Midbrain (tissue), 1 donor: ENCODE measurements around the gene WNT3A.
"Not testable (repeated sequence)": the region's sequence is repeated elsewhere in the genome, so short reads cannot be mapped to it uniquely, and the experiment has no call there.

Experiments
- DNase-seq: peaks from one replicate; lab custom pipeline; 2025; lab: John Stamatoyannopoulos, UW

The WNT3A gene, protein sequence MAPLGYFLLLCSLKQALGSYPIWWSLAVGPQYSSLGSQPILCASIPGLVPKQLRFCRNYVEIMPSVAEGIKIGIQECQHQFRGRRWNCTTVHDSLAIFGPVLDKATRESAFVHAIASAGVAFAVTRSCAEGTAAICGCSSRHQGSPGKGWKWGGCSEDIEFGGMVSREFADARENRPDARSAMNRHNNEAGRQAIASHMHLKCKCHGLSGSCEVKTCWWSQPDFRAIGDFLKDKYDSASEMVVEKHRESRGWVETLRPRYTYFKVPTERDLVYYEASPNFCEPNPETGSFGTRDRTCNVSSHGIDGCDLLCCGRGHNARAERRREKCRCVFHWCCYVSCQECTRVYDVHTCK

DNA sequence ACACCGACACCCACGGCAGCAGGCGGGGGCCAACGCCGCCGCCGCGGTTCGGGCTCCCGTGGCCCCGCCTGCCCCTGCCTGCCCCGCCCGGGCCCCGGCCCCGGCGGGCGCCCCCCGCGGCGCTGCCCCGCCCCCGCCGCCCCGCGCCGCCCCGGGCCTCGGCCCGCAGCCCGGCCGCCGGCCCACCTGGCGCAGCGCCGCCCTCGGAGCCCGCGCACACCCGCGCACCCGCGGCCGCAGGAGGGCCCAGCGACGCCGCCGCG, at the start of gene WNT3A:
Gene WNT3A (plus strand): TSS at position 213 of the 263 bp plus-strand sequence. CDS start 131 bp downstream, outside the sequence.
- DNase-seq = no peak

- DNase-seq = no peak
Measured at GRCh38 chr1:227958617-227959324, 48.0 kb upstream of the WNT3A start.

DNA sequence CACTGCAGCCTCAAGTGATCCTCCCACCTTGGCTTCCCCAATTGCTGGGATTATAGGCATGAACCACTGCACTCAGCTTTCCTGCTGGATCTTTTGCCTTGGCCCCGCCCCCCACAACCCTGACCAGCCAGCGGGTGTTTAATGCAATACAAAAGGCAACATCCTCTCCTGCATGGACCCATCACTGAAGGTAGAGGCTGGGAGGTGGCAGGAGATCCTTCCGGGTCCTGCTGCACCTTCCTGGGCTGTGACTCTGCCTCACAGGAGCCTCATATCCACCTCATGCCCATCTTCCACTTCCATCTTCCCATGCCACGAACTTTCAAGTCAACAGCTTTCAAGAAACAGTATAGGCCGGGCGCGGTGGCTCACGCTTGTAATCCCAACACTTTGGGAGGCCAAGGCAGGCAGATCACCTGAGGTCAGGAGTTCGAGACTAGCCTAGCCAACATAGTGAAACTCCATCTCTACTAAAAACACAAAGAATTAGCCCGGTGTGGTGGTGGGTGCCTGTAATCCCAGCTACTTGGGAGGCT, 47.4 kb upstream of the WNT3A start:
- no peak for DNase-seq

GRCh38 chr1:227961651-227962466, 44.9 kb upstream of the WNT3A start:
- no peak for DNase-seq

DNA sequence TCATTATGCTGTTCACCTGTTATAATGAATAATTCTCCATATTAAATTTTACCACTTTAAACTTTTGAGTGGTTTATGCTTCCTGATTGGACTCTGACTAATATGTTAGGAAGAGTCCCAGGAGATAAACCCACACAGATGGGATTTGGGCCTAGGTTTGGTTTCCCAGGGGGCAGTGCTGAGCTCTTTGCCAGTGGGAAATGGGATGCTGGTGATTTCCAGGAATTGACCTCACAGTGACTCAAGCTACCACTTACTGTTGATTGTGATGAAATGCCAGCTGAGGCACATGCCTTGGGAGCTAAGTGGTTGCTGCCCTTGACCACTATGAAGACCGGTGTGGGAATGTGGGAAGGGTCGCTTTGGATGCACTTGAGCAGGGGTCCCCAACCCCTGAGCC, 40.1 kb upstream of the WNT3A start:
- DNase-seq = not testable (repeated sequence)

- not testable (repeated sequence) for DNase-seq
Measured at GRCh38 chr1:227967815-227968214, 39.0 kb upstream of the WNT3A start.

GRCh38 chr1:227970076-227970995, 36.5 kb upstream of the WNT3A start:
- not testable (repeated sequence) for DNase-seq

- DNase-seq = not testable (repeated sequence)
Measured at GRCh38 chr1:227971216-227971615, 35.6 kb upstream of the WNT3A start.

DNA sequence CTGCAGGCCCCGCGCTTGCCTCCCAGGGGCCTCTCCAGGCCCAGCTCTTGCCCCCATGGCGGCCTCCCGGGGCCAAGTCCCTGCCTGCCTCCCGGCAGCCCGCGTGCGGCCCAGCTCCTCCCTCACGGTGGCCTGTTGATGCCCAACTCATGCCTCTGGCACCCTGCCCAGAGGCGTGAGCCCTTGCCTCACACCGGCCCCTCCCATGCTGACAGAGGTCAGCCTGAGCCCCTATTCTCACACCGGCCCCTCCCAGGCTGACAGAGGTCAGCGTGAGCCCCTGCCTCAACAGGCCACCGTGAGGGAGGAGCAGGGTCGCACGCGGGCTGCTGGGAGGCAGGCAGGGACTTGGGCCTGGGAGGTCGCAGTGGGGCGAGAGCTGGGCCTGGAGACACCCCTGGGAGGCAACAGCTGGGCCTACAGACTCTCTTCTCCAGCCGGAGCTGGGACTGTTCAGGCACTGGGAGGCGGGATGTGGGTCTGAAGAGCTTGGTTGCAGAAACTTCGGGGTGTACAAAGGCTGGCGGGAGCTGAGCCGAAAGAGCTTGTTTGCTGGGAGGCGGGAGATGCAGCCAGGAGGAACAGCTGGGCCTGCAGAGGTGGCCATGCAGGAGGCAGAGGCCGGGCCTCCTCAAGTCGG, 35.0 kb upstream of the WNT3A start:
- DNase-seq = not testable (repeated sequence)

DNA sequence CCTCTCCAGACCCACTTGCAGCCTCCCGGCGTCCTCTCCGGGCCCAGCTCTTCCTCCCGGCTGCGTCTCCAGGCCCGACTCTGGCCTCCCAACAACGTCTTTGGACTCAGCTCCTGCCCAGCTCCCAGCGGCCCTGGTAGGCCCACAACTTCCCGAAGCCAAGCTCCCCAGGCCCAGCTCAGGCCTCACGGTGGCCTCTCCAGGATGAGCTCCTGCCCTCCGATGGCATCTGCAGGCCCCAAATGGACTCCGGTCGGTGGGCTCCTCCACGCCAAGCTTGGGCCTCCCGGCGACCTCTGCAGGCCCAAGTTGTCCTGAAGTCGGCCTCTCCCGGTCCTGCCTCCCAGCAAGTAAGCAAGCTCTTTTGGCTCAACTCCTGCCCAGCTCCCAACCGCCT, 34.5 kb upstream of the WNT3A start:
- DNase-seq = not testable (repeated sequence)

DNA sequence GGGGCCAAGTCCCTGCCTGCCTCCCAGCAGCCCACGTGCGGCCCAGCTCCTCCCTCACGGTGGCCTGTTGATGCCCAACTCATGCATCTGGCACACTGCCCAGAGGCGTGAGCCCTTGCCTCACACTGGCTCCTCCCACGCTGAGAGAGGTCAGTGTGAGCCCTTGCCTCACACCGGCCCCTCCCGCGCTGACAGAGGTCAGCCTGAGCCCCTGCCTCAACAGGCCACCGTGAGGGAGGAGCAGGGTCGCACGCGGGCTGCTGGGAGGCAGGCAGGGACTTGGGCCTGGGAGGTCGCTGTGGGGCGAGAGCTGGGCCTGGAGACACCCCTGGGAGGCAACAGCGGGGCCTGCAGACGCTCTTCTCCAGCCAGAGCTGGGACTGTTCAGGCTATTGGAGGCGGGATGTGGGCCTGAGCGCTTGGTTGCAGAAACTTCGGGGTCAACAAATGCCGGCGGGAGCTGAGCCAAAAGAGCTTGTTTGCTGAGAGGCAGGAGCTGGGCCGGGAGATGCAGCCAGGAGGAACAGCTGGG, 33.9 kb upstream of the WNT3A start:
- not testable (repeated sequence) for DNase-seq

DNA sequence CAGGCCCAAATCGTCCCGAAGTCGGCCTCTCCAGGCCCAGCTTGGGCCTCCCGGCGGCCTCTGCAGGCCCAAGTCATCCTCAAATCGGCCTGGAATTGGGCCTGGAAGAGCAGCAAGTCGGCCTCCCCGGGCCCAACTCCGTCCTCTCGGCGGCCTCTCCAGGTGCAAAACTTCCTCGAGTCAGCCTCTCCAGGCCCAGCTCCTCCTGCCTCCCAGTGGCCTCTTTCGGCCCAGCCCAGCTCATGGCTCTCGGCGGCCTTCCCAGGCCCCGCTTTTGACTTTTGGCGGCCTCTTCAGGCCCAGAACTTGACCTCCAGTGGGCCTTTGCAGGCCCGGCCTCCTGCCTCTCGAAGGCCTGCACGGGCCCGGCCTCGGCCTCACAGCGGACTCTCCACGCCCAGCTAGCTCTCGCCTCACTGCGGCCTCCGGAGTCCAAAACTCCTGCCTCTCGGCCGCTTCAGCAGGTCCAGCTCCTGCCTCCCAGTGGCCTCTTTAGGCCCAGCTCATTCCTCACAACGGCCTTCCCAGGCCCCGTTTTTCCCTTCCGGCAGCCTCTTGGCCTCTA, 33.0 kb upstream of the WNT3A start:
- not testable (repeated sequence) for DNase-seq

DNA sequence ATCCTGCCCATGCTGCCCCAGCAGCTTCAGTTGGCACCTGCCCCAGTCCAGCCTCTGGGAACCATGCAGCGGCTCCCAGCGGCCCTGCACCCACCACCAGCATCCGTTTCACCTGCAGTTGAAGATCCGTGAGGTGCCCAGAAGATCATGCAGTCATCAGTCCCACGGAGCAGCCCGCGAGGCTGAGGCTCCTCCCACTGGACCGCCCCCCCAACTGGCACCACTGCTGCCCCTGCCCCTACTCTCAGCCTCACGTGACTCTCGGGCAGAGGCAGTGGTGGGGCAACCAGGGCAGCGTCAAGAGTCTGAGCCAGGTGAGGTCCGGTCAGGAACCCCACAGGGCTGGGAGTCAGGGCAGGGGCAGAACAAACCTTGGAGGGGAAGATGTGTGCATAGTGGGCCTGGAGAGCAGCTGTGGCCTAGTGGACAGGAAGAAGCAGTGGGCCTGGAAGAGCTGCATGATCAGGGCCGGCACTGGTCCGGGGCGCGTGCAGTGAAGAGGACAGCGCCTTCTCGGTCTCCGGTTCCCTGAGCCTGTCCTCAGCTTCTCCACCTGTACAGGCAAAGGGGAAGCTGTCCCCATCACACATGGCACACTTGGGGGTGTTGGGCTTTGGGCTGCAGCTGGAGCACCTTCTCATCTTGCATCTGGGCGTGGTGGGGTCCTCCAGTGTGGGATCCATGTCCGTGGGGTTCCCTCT, 31.1 kb upstream of the WNT3A start:
- DNase-seq = not testable (repeated sequence)

GRCh38 chr1:227987181-227987580, 19.6 kb upstream of the WNT3A start:
- no peak for DNase-seq

GRCh38 chr1:227994632-227995300, 12.0 kb upstream of the WNT3A start:
- no peak for DNase-seq

- DNase-seq = no peak
Measured at GRCh38 chr1:227996187-227996950, 10.4 kb upstream of the WNT3A start.

DNA sequence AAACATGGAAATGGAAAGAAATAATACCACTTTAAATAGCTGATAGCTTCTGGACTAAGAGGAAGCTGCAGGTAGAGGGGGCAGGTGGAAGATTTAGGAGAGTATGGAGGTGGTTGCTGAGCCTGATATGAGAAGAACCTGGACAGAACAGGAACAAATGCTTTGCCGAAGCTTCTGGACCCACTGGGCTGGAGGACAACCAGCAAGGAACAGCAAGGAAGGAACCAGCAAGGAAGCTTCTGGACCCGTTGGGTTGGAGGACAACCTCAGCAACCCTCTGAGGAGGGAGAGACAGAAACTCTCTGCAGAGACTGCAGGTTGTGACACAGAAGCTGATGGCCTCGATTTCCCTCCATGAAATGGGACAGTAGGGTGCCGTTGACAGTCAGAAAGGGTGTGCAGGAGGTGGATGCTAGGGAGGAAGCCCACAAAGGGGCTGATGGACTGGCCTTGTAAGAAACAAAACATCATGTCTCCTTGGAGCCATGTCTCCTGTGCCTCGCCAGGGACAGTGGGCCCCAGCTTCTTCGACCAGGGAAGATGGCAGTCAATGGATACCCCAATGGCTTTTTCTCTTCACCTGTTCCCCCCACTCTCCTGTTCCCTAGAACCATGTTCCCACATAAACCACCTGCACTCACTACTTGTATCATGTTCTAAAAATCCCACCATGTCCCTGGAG, 8.3 kb upstream of the WNT3A start:
- DNase-seq = no peak
